GM21423 (cell line): ENCODE results near the gene GJD3.
"Not testable (repeated sequence)": the region's sequence is repeated elsewhere in the genome, so short reads cannot be mapped to it uniquely, and the experiment has no call there.

Source experiments
- ATAC-seq: cut with Tn5 transposase; IDR thresholded peaks from one replicate; pipeline ENCODE4 v1.9.1; 2021; ENCODE audit warnings: mild to moderate bottlenecking, moderate library complexity; ENCODE audit not compliant: unreplicated experiment

Gene GJD3

GRCh38 chr17:40369923-40370322, 5.4 kb upstream of the GJD3 start:
- ATAC-seq = no peak

GRCh38 chr17:40367728-40368127, 3.2 kb upstream of the GJD3 start:
- ATAC-seq = not testable (repeated sequence)

GRCh38 chr17:40366861-40367518, 2.5 kb upstream of the GJD3 start:
- ATAC-seq = no peak

- ATAC-seq = no peak
These were observed 1.7 kb upstream of the GJD3 start for GRCh38 chr17:40366076-40366860.

GRCh38 chr17:40364906-40365305, 369 bp upstream of the GJD3 start:
- no peak for ATAC-seq

- peak; percentile 7 for ATAC-seq
These were observed 1.3 kb downstream of the GJD3 start for GRCh38 chr17:40363111-40363827.

GRCh38 chr17:40362696-40363110, 1.8 kb downstream of the GJD3 start:
- peak; percentile 86 for ATAC-seq

GRCh38 chr17:40361925-40362695, 2.4 kb downstream of the GJD3 start:
- no peak for ATAC-seq

GRCh38 chr17:40361063-40361924, 3.2 kb downstream of the GJD3 start:
- ATAC-seq = no peak

GRCh38 chr17:40360091-40360490, 4.4 kb downstream of the GJD3 start:
- ATAC-seq = no peak

GRCh38 chr17:40358323-40359038, 6.1 kb downstream of the GJD3 start:
- ATAC-seq = no peak

GRCh38 chr17:40356990-40357881, 7.3 kb downstream of the GJD3 start:
- no peak for ATAC-seq

- ATAC-seq = no peak
These were observed 8.5 kb downstream of the GJD3 start for GRCh38 chr17:40355804-40356758.

GRCh38 chr17:40355123-40355803, 9.3 kb downstream of the GJD3 start:
- ATAC-seq = no peak

- no peak for ATAC-seq
These were observed 10.1 kb downstream of the GJD3 start for GRCh38 chr17:40354221-40355122.
